ENCODE measurements around the gene ALPL.
"Not testable (repeated sequence)": the region's sequence is repeated elsewhere in the genome, so short reads cannot be mapped to it uniquely, and the experiment has no call there.

ALPL gene

DNA sequence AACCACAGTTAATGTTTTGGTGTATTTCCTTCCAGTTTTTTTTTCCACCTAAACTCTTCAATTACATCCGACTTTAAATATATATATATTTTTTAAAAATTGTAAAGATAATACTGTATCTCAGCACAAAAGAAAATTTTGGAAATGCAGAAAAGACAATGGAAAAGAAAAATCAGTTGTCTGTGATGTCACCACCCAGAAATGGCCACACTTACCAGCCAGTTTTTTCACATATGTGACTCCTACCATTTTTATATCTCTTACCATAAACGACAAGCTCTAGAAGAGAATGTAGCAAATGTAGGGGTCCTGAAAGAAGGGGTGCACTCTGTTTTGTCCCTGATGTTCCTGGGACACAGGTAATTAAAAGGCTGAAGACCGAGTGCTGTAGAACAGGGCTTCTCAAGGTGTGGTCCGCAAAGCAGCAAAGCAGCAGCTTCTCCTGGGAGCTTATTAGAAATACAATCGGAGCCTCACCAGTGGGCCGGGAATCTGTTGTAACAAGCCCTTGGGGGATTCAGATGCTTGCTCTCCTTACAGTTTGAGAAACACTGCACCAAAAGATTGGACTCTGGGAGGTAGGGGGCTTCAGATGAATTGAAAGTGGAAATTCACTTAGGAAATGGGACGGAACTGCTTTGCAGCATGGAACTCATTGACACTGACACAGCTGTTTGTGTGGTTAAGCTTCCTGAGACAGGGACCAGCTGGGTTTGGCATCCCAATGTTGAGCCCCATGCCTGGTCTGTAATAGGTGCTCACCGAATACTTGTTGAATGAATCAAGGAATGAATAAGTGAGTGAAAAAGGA lies 44.1 kb downstream of the ALPL start:
- in situ Hi-C loops (cut with MboI; ENCODE audit: low sequenced_read_pairs): no loop called here

- in situ Hi-C loops (cut with MboI; ENCODE audit: low sequenced_read_pairs): no loop called here
Measured at GRCh38 chr1:21559788-21560567, 50.8 kb downstream of the ALPL start.

DNA sequence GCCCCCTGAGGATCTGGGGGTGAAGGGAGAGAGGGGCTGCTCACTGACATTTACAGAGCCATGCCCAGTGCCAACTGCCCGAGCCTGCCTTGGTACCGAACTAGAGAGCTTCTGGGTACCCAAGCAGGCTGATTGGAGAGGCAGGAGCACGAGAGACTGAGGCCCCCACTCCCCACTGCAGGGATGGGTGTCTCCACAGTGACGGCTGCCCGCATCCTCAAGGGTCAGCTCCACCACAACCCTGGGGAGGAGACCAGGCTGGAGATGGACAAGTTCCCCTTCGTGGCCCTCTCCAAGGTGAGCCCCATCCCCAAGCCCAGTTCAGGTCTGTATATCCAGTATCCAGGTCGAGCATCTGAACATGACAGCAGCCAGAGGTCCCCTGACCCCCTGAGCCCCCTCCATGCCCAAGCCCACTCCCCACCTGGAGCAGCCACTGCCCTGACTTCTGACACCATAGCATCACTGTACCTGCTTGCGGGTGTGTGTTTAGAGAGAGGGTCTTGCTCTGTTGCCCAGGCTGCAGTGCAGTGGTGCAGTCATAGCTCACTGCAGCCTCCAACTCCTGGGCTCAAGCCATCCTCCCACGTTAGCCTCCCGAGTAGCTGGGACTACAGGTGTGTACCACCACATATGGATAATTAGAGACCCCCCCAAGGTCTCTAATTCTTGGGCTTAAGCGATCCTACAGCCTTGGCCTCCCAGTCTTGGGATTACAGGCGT lies 51.9 kb downstream of the ALPL start:
- in situ Hi-C loops (cut with MboI; ENCODE audit: low sequenced_read_pairs): no loop called here

DNA sequence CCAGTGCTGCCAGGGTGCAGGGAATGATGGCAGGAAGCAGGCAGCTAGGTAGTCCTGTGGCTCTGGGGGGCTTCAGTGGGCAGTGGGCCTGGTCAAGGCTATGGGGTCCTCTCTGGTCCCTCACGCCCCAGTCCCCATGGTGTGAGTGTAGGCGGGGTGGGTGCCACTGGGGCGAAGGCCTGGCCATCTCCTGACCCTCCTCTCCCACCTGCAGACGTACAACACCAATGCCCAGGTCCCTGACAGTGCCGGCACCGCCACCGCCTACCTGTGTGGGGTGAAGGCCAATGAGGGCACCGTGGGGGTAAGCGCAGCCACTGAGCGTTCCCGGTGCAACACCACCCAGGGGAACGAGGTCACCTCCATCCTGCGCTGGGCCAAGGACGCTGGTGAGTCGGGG lies 53.7 kb downstream of the ALPL start:
- in situ Hi-C loops (cut with MboI; ENCODE audit: low sequenced_read_pairs): no loop called here

DNA sequence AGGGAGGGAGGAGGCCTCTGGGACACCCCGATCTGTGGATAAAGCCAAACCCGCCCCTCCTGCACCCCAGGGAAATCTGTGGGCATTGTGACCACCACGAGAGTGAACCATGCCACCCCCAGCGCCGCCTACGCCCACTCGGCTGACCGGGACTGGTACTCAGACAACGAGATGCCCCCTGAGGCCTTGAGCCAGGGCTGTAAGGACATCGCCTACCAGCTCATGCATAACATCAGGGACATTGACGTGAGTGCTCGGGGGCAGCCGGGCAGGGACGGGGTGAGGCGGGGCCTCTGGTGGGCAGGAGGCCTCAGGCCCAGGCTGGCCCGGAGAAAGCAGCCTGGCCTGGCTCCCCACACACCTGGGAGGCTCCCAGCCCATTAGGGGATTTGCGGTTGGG lies 54.7 kb downstream of the ALPL start:
- in situ Hi-C loops (cut with MboI; ENCODE audit: low sequenced_read_pairs): no loop called here

GRCh38 chr1:21564521-21565095 lies 55.4 kb downstream of the ALPL start:
- in situ Hi-C loops (cut with MboI; ENCODE audit: low sequenced_read_pairs): no loop called here

DNA sequence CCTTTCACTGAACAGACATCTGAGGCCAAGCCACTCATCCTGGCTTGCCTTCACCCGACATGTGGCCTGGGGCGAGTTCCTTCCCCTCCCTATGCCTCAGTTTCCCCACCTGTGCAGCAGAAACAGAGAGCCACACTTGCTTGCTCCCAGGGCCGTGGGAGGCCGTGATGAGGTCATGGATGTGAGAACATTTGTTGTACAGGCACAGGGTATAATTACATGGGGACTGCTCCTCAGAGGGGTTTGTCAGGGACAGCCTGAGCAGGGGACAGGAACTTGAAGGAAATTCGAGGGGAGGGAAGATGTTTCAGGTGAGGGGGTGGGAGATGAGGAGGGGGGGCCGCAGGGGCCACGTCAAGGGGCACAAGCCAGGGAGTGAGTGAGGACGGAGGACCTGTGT lies 56.1 kb downstream of the ALPL start:
- in situ Hi-C loops (cut with MboI; ENCODE audit: low sequenced_read_pairs): no loop called here

DNA sequence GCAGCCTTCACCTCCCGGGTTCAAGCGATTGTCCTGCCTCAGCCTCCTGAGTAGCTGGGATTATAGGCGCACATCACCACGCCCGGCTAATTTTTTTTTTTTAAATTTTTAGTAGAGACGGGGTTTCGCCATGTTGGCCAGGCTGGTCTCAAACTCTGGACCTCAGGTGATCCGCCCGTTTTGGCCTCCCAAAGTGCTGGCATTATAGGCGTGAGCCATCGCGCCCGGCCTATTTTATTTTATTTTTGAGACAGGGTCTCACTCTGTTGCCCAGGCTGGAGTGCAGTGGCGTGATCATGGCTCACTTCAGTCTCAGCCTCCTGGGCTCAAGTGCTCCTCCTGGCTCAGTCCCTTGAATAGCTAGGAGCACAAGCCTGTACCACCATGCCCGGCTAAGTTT lies 57.1 kb downstream of the ALPL start:
- in situ Hi-C loops (cut with MboI; ENCODE audit: low sequenced_read_pairs): not testable (repeated sequence)

GRCh38 chr1:21567241-21568005 lies 58.2 kb downstream of the ALPL start:
- in situ Hi-C loops (cut with MboI; ENCODE audit: low sequenced_read_pairs): no loop called here

DNA sequence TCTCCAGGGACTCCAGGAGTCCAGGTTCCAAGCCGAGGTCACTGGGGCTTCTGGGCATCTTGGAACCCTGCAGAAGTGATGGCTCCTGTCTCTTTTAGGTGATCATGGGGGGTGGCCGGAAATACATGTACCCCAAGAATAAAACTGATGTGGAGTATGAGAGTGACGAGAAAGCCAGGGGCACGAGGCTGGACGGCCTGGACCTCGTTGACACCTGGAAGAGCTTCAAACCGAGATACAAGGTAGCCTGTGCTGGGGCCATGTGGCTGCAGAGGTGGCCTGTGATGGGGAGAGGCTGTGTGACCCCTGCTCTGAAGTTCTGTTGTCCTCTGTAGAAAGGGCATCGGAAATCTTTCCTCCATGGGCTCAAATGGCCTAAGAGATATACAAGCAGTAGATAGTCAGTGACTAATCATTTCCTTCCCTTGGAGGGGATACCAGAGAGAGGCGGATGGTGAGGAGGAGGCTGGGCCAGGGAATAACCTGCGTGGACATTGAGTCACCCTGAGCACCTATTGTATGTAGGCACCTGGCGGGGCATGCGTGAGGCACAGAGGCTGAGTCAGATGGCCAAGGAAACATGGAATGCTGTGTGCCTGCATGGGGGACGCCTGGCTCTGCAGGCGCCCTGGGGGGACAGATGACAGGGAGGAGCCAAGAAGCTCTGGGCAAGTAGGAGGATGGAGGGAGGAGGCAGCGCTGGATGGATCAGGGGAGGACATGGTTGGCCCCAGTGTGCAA lies 59.0 kb downstream of the ALPL start:
- in situ Hi-C loops (cut with MboI; ENCODE audit: low sequenced_read_pairs): no loop called here

GRCh38 chr1:21568809-21569385 lies 59.7 kb downstream of the ALPL start:
- in situ Hi-C loops (cut with MboI; ENCODE audit: low sequenced_read_pairs): no loop called here

GRCh38 chr1:21569820-21570527 lies 60.8 kb downstream of the ALPL start:
- in situ Hi-C loops (cut with MboI; ENCODE audit: low sequenced_read_pairs): no loop called here

DNA sequence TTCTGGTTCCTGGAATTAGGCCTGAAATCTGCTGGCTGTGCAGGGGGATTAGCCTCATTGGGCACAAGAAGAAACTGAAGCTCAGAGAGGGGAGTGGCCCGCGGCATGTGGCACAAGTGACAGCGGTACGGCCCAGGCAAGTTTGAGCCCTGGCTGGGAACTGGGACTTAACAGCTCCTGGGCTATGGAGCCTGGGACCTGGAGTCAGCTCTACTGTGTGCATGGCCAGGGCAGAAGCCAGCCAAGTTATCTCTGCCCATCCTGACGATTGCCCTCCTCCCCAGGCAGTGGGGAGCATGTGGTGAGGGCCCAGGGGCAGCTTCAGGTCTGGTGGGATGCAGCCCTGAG lies 61.3 kb downstream of the ALPL start:
- in situ Hi-C loops (cut with MboI; ENCODE audit: low sequenced_read_pairs): no loop called here

DNA sequence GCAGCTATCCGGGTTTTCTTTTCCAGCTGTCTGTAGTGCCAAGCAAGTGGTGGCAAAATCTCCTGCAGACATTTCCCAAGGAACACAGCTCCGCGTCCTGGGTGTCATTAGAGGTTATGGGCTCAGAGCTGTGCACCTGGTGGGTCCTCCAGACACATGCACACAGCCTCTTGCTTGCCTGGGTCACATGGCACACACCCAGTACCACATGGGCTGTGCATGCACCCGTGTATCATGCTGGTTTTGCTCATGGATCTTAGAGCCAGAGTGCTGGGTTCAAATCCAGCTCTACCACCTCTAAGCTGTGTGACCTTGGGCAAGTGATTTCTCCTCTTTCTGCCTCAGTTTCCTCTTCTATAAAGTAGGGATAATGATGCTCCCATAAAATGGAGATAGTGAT lies 61.7 kb downstream of the ALPL start:
- in situ Hi-C loops (cut with MboI; ENCODE audit: low sequenced_read_pairs): no loop called here

DNA sequence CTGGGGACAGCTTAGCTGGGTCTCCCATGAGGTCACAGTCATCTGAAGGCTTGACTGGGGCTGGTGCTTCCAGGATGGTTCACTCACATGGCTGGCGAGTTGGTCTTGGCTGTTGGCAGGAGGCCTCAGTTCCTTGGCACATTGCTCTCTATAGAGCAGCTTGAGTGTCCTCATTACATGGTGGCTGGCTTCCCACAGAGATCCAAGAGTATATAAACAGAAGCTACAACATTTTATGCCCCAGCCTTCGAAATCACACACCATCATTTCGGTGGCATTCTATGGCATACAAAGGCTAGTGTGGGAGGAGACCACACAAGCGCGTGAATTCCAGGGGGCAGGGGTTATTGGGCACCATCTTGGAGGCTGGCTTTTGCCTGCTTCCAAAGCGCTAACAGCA lies 63.0 kb downstream of the ALPL start:
- in situ Hi-C loops (cut with MboI; ENCODE audit: low sequenced_read_pairs): no loop called here

GRCh38 chr1:21572735-21573277 lies 63.6 kb downstream of the ALPL start:
- in situ Hi-C loops (cut with MboI; ENCODE audit: low sequenced_read_pairs): no loop called here

GRCh38 chr1:21573475-21573874 lies 64.3 kb downstream of the ALPL start:
- in situ Hi-C loops (cut with MboI; ENCODE audit: low sequenced_read_pairs): no loop called here

DNA sequence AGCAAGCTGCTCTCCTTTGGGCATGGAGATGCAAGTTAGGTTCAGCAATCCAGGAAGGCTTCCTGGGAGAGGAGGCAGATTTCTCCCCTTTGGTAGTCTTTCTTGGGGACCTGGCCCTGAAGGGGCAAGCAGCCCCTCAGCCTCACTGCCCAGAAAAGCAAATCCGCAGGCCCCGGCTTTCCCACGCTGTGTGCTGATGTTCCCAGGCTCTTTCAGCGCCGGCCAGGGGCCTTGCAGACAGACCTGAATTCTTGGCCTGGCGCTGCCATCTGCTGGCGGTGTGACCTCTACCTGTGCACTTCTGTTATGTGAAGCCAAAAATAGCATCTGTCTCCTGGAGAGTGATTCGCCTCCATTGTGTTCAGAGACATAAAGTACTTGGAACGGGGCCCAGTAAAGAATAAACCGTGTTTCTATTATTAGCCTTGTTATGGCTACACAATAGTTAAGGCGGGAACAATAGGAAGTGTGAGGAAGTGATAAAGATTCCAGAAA lies 64.8 kb downstream of the ALPL start:
- in situ Hi-C loops (cut with MboI; ENCODE audit: low sequenced_read_pairs): no loop called here
